ENCODE data around the gene COL13A1. TPM values are rescaled to one million over a fixed set of nuclear protein-coding genes. Genes with fewer than 3 reads are reported as not detected.

Gene COL13A1
- total and polyA plus RNA-seq, 2 experiments from 2014 or later = 57.2 to 150 TPM

DNA sequence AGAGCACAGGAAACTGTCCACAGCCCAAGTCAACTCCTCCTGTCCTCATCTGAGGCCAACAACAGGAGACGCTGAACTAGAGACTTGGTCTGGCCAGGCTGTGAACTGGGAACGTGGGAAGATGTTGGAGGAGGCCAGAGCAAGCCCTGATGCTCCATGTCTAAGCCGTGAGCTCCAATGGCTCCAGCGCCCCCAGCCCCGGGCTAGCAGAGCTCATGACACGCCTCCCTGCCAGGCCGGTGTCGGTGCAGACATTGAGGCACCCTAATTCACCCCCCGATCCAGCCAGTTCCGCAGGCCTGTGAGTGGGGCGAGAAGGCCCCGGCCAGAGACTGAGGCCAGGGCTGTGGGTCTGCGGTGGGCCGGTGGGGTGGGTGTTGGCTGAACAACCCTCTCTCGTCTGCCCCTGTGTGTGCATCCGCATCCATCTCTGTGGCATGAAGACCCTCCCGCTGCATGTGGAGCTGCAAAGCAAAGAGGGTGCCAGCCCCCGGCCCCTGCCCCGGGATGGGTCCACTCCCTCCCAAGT lies 141.7 kb downstream of the COL13A1 start:
- peaks cover 10% of the 10 kb centered on the region for H3K36me3 ChIP-seq
- no peak overlapping the region for H3K27ac ChIP-seq
- H3K27me3 ChIP-seq = no peaks in the 10 kb centered on the region
- no peaks in the 10 kb centered on the region for H3K9me3 ChIP-seq (ENCODE audit: low read depth)
- TF ChIP-seq CTCF (IDR thresholded peaks at IDR 0.05; ENCODE audit: low read depth, low read length) = no peak
- H3K4me3 ChIP-seq = no peak overlapping the region
- no peak for DNase-seq (ENCODE audit: low read depth in 1 of 2, low spot score in 1 of 2)
- no peaks in the 10 kb centered on the region for H3K4me1 ChIP-seq (ENCODE audit: low read depth)

DNA sequence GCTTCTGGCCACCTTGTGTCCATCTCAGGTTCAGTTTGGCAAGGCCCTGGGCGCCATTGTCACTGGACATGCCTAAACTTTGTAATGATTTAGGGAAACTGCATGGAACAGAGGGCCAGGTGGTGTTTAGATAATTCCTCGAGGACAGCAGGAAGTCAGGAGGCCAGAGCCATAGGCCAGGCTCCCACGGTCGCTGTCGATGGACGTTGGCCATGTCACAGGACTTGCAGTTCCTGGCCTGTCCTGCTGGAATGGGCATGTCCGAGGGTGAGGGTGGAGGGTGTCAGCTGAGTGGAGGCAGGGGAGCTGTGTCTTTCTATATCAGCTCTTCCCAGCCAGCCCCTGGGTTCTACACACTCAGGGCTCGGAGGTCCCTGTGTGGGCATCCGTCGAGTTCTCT lies 143.1 kb downstream of the COL13A1 start:
- TF ChIP-seq CTCF (IDR thresholded peaks at IDR 0.05; ENCODE audit: low read depth, low read length) = no peak
- Histone ChIP-seq H3K4me1 (ENCODE audit: low read depth) (no peaks in the 10 kb centered on the region), H3K9me3 (ENCODE audit: low read depth) (no peaks in the 10 kb centered on the region), H3K27ac (no peak overlapping the region), H3K4me3 (no peak overlapping the region), H3K27me3 (no peaks in the 10 kb centered on the region), H3K36me3 (peaks cover 10% of the 10 kb centered on the region)
- DNase-seq (ENCODE audit: low read depth in 1 of 2, low spot score in 1 of 2) = no peak

- Histone ChIP-seq H3K4me1 (ENCODE audit: low read depth) (no peaks in the 10 kb centered on the region), H3K9me3 (ENCODE audit: low read depth) (no peaks in the 10 kb centered on the region), H3K4me3 (no peak overlapping the region), H3K27me3 (no peaks in the 10 kb centered on the region), H3K36me3 (peaks cover 10% of the 10 kb centered on the region), H3K27ac (no peak overlapping the region)
- TF ChIP-seq CTCF (IDR thresholded peaks at IDR 0.05; ENCODE audit: low read depth, low read length) = no peak
- no peak for DNase-seq (ENCODE audit: low read depth in 1 of 2, low spot score in 1 of 2)
Observed at GRCh38 chr10:69948261-69948660, 146.6 kb downstream of the COL13A1 start.

GRCh38 chr10:69949770-69950169 lies 148.1 kb downstream of the COL13A1 start:
- Histone ChIP-seq H3K4me1 (ENCODE audit: low read depth) (no peaks in the 10 kb centered on the region), H3K9me3 (ENCODE audit: low read depth) (no peaks in the 10 kb centered on the region), H3K27ac (no peak overlapping the region), H3K4me3 (no peak overlapping the region), H3K36me3 (peaks cover 7% of the 10 kb centered on the region), H3K27me3 (no peaks in the 10 kb centered on the region)
- no peak for TF ChIP-seq CTCF (IDR thresholded peaks at IDR 0.05; ENCODE audit: low read depth, low read length)
- no peak for DNase-seq (ENCODE audit: low read depth in 1 of 2, low spot score in 1 of 2)

DNA sequence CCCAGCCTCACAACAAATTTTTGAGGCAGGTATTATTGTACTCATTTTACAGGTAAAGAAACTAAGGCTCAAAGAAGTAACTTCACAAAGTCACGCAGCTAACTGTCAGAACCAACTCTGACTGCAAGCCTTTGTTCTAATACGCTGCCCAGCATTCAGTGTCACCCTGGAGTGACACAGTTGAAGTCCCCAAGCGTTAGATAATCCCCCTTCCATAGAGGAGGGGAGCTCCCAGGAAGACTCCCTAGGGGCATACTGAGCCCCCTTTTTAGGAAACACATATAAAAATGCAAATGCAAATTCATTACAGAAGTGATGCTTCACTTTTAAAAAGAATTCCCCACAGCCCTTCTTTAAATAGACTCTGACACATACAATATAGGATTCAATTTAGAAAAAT lies 150.0 kb downstream of the COL13A1 start:
- Histone ChIP-seq H3K27me3 (no peaks in the 10 kb centered on the region), H3K4me1 (ENCODE audit: low read depth) (no peaks in the 10 kb centered on the region), H3K4me3 (no peak overlapping the region), H3K36me3 (peaks cover 7% of the 10 kb centered on the region), H3K27ac (no peak overlapping the region), H3K9me3 (ENCODE audit: low read depth) (no peaks in the 10 kb centered on the region)
- TF ChIP-seq CTCF (IDR thresholded peaks at IDR 0.05; ENCODE audit: low read depth, low read length) = no peak
- no peak for DNase-seq (ENCODE audit: low read depth in 1 of 2, low spot score in 1 of 2)
